ENCODE results near the gene TRIM39. TPM values are rescaled to one million over a fixed set of nuclear protein-coding genes. Genes with fewer than 3 reads are reported as not detected.

The TRIM39 gene
- total and polyA plus RNA-seq, 2 of the 13 experiments (the other 11 are each of a cell fraction or from before 2014, with no cell fraction given), result 7.7 to 14.6 TPM

DNA sequence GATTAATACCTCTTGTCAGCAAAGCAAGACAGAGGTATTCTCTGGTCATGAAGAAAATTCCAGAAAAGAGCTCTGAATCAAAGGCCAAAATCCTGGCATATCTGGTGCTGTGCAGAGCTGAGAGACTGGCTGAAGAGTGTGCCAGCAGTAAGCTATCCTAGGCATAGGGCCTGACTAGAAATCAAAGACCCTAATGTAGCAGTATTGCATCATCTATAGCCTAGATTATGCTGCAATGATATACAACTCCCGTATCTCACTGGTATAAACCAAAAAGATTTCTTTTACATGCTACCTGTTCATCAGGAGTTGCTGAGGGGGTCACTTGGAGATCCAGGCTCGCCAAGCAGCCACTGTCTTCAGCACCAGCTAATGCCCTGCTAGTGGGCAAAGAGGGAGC lies 30.9 kb upstream of the TRIM39 start:
- intact Hi-C loops (cut with micrococcal nuclease; ENCODE audit: unreplicated experiment), result no loop called here
- 94% methylated on average over 2 of the region's 2 CpGs for WGBS (ENCODE audit: low lambda C conversion rate)

DNA sequence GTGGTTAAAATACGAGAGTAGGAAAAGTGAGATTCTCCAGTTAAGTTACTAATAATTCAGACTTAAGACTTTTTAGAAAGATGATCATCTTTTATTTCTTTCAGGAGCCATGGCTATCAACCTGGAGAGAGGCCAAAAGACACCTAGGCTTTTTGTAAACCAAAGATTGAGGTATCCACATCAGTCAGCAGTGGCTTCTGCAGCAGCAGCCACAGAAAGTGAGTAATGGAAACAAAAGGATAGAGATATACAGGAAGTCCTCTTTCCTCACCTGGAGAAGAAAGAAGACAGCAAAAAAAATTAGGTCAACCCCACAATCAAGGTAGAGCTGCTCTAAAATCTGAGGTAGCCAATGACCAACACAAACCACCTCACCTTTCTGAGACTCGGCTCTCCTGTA lies 22.7 kb upstream of the TRIM39 start:
- peaks cover 42% of the 10 kb centered on the region for H3K79me2 ChIP-seq (ENCODE audit: insufficient read depth, low read length)
- intact Hi-C loops (cut with micrococcal nuclease; ENCODE audit: unreplicated experiment), result no loop called here
- ChIA-PET POLR2A (no interaction called here), CTCF (ENCODE audit: low intra/inter-chr PET ratio, low total read pairs) (no interaction called here)
- no peak overlapping the region for H3K4me3 ChIP-seq (replicated peaks in 1 of 3; ENCODE audit: insufficient read depth in 1 of 3, low read depth in 2 of 3, low read length in 3 of 3)
- no peak for DNase-seq (ENCODE audit: low spot score)
- peaks cover 21% of the 10 kb centered on the region for H4K20me1 ChIP-seq (ENCODE audit: insufficient read depth, low read length)
- no peak overlapping the region for H3K27ac ChIP-seq (ENCODE audit: extremely low read length, insufficient read depth, low read length)
- no peaks in the 10 kb centered on the region for H3K4me1 ChIP-seq (ENCODE audit: insufficient read depth, low read length)
- H3K36me3 ChIP-seq (replicated peaks in 1 of 2; ENCODE audit: control insufficient read depth in 1 of 2, insufficient read depth in 2 of 2, low read length in 2 of 2), result peaks cover 15 to 46% of the 10 kb centered on the region in 2 experiments
- no peak for FAIRE-seq
- no peaks in the 10 kb centered on the region for H3K9me3 ChIP-seq (ENCODE audit: low read length)
- no peak for ATAC-seq
- WGBS (ENCODE audit: low lambda C conversion rate), result 93% methylated on average over 2 of the region's 2 CpGs
- H3K27me3 ChIP-seq (ENCODE audit: control insufficient read depth in 1 of 2, insufficient read depth in 2 of 2, low read length in 2 of 2), result no peaks in the 10 kb centered on the region
- no peak overlapping the region for H3K9ac ChIP-seq (ENCODE audit: insufficient read depth, low read depth, low read length)
- in situ Hi-C loops (cut with HindIII; ENCODE audit: extremely low pct_ligation_motif_present, low pct_unique_long_range_greater_than_20kb), result no loop called here
- BruUV-seq (replicated peaks), result no TSS peak
- no peak overlapping the region for H3K4me2 ChIP-seq (ENCODE audit: low read depth, low read length)
- no peak overlapping the region for H2AFZ ChIP-seq (ENCODE audit: low read length)
- TF ChIP-seq ZIK1 (CRISPR knock-in tag; IDR thresholded peaks at IDR 0.05; ENCODE audit: borderline replicate concordance, low read depth) (no peak), ISL2 (CRISPR knock-in tag; IDR thresholded peaks at IDR 0.05) (no peak), TCF7L2 (IDR thresholded peaks at IDR 0.05; ENCODE audit: low read depth, low read length) (no peak), ARID2 (CRISPR knock-in tag; IDR thresholded peaks at IDR 0.05; ENCODE audit: borderline replicate concordance) (no peak), MATR3 (CRISPR knock-in tag; IDR thresholded peaks at IDR 0.05) (no peak), REL (CRISPR knock-in tag; conservative IDR thresholded peaks at IDR 0.05) (no peak), ZNF235 (CRISPR knock-in tag; IDR thresholded peaks at IDR 0.05; ENCODE audit: borderline replicate concordance) (no peak), ZNF564 (CRISPR knock-in tag; IDR thresholded peaks at IDR 0.05) (no peak), TEAD3 (CRISPR knock-in tag; optimal IDR thresholded peaks at IDR 0.05; ENCODE audit: borderline replicate concordance) (no peak)
- TF ChIP-seq, protein P1, sequence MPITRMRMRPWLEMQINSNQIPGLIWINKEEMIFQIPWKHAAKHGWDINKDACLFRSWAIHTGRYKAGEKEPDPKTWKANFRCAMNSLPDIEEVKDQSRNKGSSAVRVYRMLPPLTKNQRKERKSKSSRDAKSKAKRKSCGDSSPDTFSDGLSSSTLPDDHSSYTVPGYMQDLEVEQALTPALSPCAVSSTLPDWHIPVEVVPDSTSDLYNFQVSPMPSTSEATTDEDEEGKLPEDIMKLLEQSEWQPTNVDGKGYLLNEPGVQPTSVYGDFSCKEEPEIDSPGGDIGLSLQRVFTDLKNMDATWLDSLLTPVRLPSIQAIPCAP (CRISPR knock-in tag; IDR thresholded peaks at IDR 0.05; ENCODE audit: low read depth), result no peak
- TF ChIP-seq, protein P2, sequence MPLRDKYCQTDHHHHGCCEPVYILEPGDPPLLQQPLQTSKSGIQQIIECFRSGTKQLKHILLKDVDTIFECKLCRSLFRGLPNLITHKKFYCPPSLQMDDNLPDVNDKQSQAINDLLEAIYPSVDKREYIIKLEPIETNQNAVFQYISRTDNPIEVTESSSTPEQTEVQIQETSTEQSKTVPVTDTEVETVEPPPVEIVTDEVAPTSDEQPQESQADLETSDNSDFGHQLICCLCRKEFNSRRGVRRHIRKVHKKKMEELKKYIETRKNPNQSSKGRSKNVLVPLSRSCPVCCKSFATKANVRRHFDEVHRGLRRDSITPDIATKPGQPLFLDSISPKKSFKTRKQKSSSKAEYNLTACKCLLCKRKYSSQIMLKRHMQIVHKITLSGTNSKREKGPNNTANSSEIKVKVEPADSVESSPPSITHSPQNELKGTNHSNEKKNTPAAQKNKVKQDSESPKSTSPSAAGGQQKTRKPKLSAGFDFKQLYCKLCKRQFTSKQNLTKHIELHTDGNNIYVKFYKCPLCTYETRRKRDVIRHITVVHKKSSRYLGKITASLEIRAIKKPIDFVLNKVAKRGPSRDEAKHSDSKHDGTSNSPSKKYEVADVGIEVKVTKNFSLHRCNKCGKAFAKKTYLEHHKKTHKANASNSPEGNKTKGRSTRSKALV (CRISPR knock-in tag; IDR thresholded peaks at IDR 0.05), result no peak

More for the DNA sequence above, 30.9 kb upstream of the TRIM39 start:
- Histone ChIP-seq H3K4me1 (ENCODE audit: insufficient read depth, low read length) (no peaks in the 10 kb centered on the region), H3K27me3 (ENCODE audit: control insufficient read depth in 1 of 2, insufficient read depth in 2 of 2, low read length in 2 of 2) (no peaks in the 10 kb centered on the region), H4K20me1 (ENCODE audit: insufficient read depth, low read length) (no peaks in the 10 kb centered on the region), H3K4me3 (replicated peaks in 1 of 3; ENCODE audit: insufficient read depth in 1 of 3, low read depth in 2 of 3, low read length in 3 of 3) (no peak overlapping the region), H3K79me2 (ENCODE audit: insufficient read depth, low read length) (no peaks in the 10 kb centered on the region), H2AFZ (ENCODE audit: low read length) (no peak overlapping the region), H3K36me3 (replicated peaks in 1 of 2; ENCODE audit: control insufficient read depth in 1 of 2, insufficient read depth in 2 of 2, low read length in 2 of 2) (peaks cover 23 to 49% of the 10 kb centered on the region in 2 experiments), H3K27ac (ENCODE audit: extremely low read length, insufficient read depth, low read length) (no peak overlapping the region), H3K4me2 (ENCODE audit: low read depth, low read length) (no peak overlapping the region), H3K9ac (ENCODE audit: insufficient read depth, low read depth, low read length) (no peak overlapping the region), H3K9me3 (ENCODE audit: low read length) (no peaks in the 10 kb centered on the region)
- ChIA-PET CTCF (ENCODE audit: low intra/inter-chr PET ratio, low total read pairs) (no interaction called here), POLR2A (no interaction called here)
- DNase-seq (ENCODE audit: low spot score) (no peak), ATAC-seq (no peak), FAIRE-seq (no peak)
- in situ Hi-C loops (cut with HindIII; ENCODE audit: extremely low pct_ligation_motif_present, low pct_unique_long_range_greater_than_20kb), result no loop called here
- TF ChIP-seq, protein P3, sequence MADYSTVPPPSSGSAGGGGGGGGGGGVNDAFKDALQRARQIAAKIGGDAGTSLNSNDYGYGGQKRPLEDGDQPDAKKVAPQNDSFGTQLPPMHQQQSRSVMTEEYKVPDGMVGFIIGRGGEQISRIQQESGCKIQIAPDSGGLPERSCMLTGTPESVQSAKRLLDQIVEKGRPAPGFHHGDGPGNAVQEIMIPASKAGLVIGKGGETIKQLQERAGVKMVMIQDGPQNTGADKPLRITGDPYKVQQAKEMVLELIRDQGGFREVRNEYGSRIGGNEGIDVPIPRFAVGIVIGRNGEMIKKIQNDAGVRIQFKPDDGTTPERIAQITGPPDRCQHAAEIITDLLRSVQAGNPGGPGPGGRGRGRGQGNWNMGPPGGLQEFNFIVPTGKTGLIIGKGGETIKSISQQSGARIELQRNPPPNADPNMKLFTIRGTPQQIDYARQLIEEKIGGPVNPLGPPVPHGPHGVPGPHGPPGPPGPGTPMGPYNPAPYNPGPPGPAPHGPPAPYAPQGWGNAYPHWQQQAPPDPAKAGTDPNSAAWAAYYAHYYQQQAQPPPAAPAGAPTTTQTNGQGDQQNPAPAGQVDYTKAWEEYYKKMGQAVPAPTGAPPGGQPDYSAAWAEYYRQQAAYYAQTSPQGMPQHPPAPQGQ (CRISPR knock-in tag; IDR thresholded peaks at IDR 0.05; ENCODE audit: borderline replicate concordance), result no peak
- TF ChIP-seq AGO2 (optimal IDR thresholded peaks at IDR 0.05; ENCODE audit: low read depth, low read length) (no peak), ATF7 (IDR thresholded peaks at IDR 0.05) (peak; percentile 66), ATF7 (CRISPR knock-in tag; IDR thresholded peaks at IDR 0.05) (no peak), CCDC6 (CRISPR knock-in tag; IDR thresholded peaks at IDR 0.05) (no peak), CEBPB (IDR thresholded peaks at IDR 0.05; ENCODE audit: borderline replicate concordance, low read depth, low read length) (peak; percentile 79)
- BruUV-seq (replicated peaks), result no TSS peak
